IMR-90 (cell line): ENCODE measurements around the gene ROR2. TPM values are rescaled to one million over a fixed set of nuclear protein-coding genes. Genes with fewer than 3 reads are reported as not detected.

ENCODE experiments used
- ATAC-seq: fragments of 200-7000 bp; cut with Tn5 transposase; 2 replicates; pipeline ENCODE4 v1.9.1; 2020; ENCODE audit warnings: low read depth, mild to moderate bottlenecking, moderate library complexity
- BruUV-seq: library from RNA; stranded (reverse); fragments of 400-500 nt; replicated peaks from 2 replicates; lab custom pipeline; 2021; lab: Mats Ljungman, UMichigan
- CTCF ChIA-PET: fragments of 300-600 bp; formaldehyde crosslinking; extraction: SDS; loops from one replicate; lab custom pipeline; 2021; ENCODE audit warnings: antibody characterized with exemption; lab: Yijun Ruan, JAX
- POLR2A ChIA-PET: fragments of 300-600 bp; sonication (Branson Sonifier 250); formaldehyde crosslinking; loops from one replicate; lab custom pipeline; 2022; ENCODE audit warnings: antibody characterized with exemption; ENCODE audit not compliant: unreplicated experiment; lab: Charles Lee
- DNase-seq: peaks from one replicate; pipeline ENCODE4 v3.0.0; 2013
- H2AFZ ChIP-seq: replicated peaks from 2 replicates; pipeline ENCODE3; 2013; ENCODE audit warnings: low read length, mild to moderate bottlenecking; ENCODE audit not compliant: poor library complexity
- H2AK5ac ChIP-seq: 2 replicates; pipeline ENCODE4 v1.6.1; 2013; ENCODE audit warnings: low read depth, low read length, inconsistent platforms
- H2AK9ac ChIP-seq: replicated peaks from 2 replicates; pipeline ENCODE3; 2013; ENCODE audit warnings: mild to moderate bottlenecking, low read depth, low read length, moderate library complexity; ENCODE audit not compliant: poor library complexity
- H2BK120ac ChIP-seq: 2 replicates; pipeline ENCODE4 v1.6.1; 2013; ENCODE audit warnings: low read depth, low read length, inconsistent platforms
- H2BK15ac ChIP-seq: 3 replicates; pipeline ENCODE4 v1.6.1; 2013; ENCODE audit warnings: low read depth, low read length, inconsistent platforms
- H2BK20ac ChIP-seq: 2 replicates; pipeline ENCODE4 v1.6.1; 2013; ENCODE audit warnings: low read depth, mild to moderate bottlenecking, inconsistent platforms, low read length, moderate library complexity
- H2BK5ac ChIP-seq: 2 replicates; pipeline ENCODE4 v1.6.1; 2013; ENCODE audit warnings: mild to moderate bottlenecking, low read depth, low read length, inconsistent platforms; ENCODE audit not compliant: poor library complexity, severe bottlenecking
- H3K14ac ChIP-seq: replicated peaks from 2 replicates; pipeline ENCODE4 v1.6.1; 2013; ENCODE audit warnings: low read depth, low read length, inconsistent platforms
- H3K18ac ChIP-seq: 2 replicates; pipeline ENCODE4 v1.6.1; 2013; ENCODE audit warnings: low read depth, low read length, control low read depth
- H3K23ac ChIP-seq: 2 replicates; pipeline ENCODE4 v1.6.1; 2013; ENCODE audit warnings: low read depth, low read length, inconsistent platforms
- H3K27ac ChIP-seq: 2 replicates; pipeline ENCODE4 v1.5.1; 2013; ENCODE audit warnings: mild to moderate bottlenecking, control low read depth, low read length; ENCODE audit not compliant: insufficient read depth
- H3K27me3 ChIP-seq: 2 replicates; pipeline ENCODE4 v1.6.1; 2013; ENCODE audit warnings: low read length; ENCODE audit not compliant: control insufficient read depth, insufficient read depth
- H3K36me3 ChIP-seq: 2 replicates; pipeline ENCODE4 v1.6.1; 2013; ENCODE audit warnings: low read length, mixed read lengths; ENCODE audit not compliant: control insufficient read depth, insufficient read depth
- H3K4ac ChIP-seq: 2 replicates; pipeline ENCODE4 v1.6.1; 2013; ENCODE audit warnings: low read depth, low read length, inconsistent platforms
- H3K4me1 ChIP-seq: 2 replicates; pipeline ENCODE4 v1.6.1; 2013; ENCODE audit warnings: low read length, mixed read lengths; ENCODE audit not compliant: control insufficient read depth, insufficient read depth
- H3K4me2 ChIP-seq: 2 replicates; pipeline ENCODE4 v1.6.1; 2013; ENCODE audit warnings: low read depth, mild to moderate bottlenecking, control low read depth, low read length, moderate library complexity
- H3K4me3 ChIP-seq: 2 replicates; pipeline ENCODE4 v1.5.1; 2013; ENCODE audit warnings: low read depth, mild to moderate bottlenecking, control low read depth, low read length, moderate library complexity; ENCODE audit not compliant: insufficient read depth
- H3K56ac ChIP-seq: 2 replicates; pipeline ENCODE4 v1.6.1; 2013; ENCODE audit warnings: low read length, inconsistent platforms; ENCODE audit not compliant: insufficient read depth; ENCODE audit errors: extremely low read depth
- H3K79me1 ChIP-seq, 2 experiments: 2 replicates each; pipeline ENCODE4 v1.6.1; 2013; ENCODE audit warnings: low read length in 2 of 2, inconsistent platforms in 1 of 2, low read depth in 1 of 2
- H3K9ac ChIP-seq: 2 replicates; pipeline ENCODE4 v1.6.1; 2013; ENCODE audit warnings: low read depth, low read length, control low read depth
- H3K9me1 ChIP-seq: 2 replicates; pipeline ENCODE4 v1.6.1; 2013; ENCODE audit warnings: low read length, inconsistent platforms; ENCODE audit not compliant: insufficient read depth
- H3K9me3 ChIP-seq: 2 replicates; pipeline ENCODE4 v1.6.1; 2013; ENCODE audit warnings: low read length; ENCODE audit not compliant: control insufficient read depth, insufficient read depth
- H4K20me1 ChIP-seq: 2 replicates; pipeline ENCODE4 v1.6.1; 2013; ENCODE audit warnings: low read length, inconsistent platforms; ENCODE audit not compliant: insufficient read depth
- H4K5ac ChIP-seq: 2 replicates; pipeline ENCODE4 v1.6.1; 2013; ENCODE audit warnings: mild to moderate bottlenecking, low read depth, low read length, control low read depth
- H4K8ac ChIP-seq, 2 experiments: 2 replicates each; pipeline ENCODE4 v1.6.1; 2013; ENCODE audit warnings: low read depth in 2 of 2, low read length in 2 of 2, control low read depth in 1 of 2, inconsistent platforms in 1 of 2
- H4K91ac ChIP-seq: 2 replicates; pipeline ENCODE4 v1.6.1; 2013; ENCODE audit warnings: low read depth, low read length, inconsistent platforms; ENCODE audit not compliant: insufficient read depth
- BHLHE40 ChIP-seq: fragments of 150-350 bp; IDR thresholded peaks from 2 replicates; pipeline ENCODE4 v1.6.1; 2016; ENCODE audit warnings: mild to moderate bottlenecking, low read depth, low read length
- CEBPB ChIP-seq: IDR thresholded peaks from 2 replicates; pipeline ENCODE4 v1.6.1; 2012; ENCODE audit warnings: low read depth, low read length, improper control_type of control experiment
- CHD1 ChIP-seq: IDR thresholded peaks from 2 replicates; pipeline ENCODE4 v1.6.1; 2012; ENCODE audit warnings: low read depth, low read length, improper control_type of control experiment
- CTCF ChIP-seq: conservative IDR thresholded peaks from 2 replicates; pipeline ENCODE4 v1.5.1; 2012; ENCODE audit warnings: mild to moderate bottlenecking, low read depth, low read length, improper control_type of control experiment
- ELK1 ChIP-seq: fragments of 150-350 bp; IDR thresholded peaks from 2 replicates; pipeline ENCODE4 v1.6.1; 2016; ENCODE audit warnings: low read depth, mild to moderate bottlenecking, low read length, moderate library complexity, borderline replicate concordance
- FOS ChIP-seq: fragments of 150-350 bp; IDR thresholded peaks from 2 replicates; pipeline ENCODE4 v1.6.1; 2016; ENCODE audit warnings: low read depth, low read length
- MAFK ChIP-seq: IDR thresholded peaks from 2 replicates; pipeline ENCODE4 v1.6.1; 2012; ENCODE audit warnings: low read depth, low read length, improper control_type of control experiment
- MXI1 ChIP-seq: IDR thresholded peaks from 2 replicates; pipeline ENCODE4 v1.6.1; 2012; ENCODE audit warnings: low read depth, mild to moderate bottlenecking, low read length, moderate library complexity, borderline replicate concordance
- RAD21 ChIP-seq: IDR thresholded peaks from 2 replicates; pipeline ENCODE4 v1.6.1; 2012; ENCODE audit warnings: low read length, improper control_type of control experiment
- RCOR1 ChIP-seq: IDR thresholded peaks from 2 replicates; pipeline ENCODE4 v1.6.1; 2012; ENCODE audit warnings: mild to moderate bottlenecking, low read length, improper control_type of control experiment; ENCODE audit not compliant: insufficient replicate concordance
- RFX5 ChIP-seq: IDR thresholded peaks from 2 replicates; pipeline ENCODE4 v1.8.0; 2012; ENCODE audit warnings: low read depth, mild to moderate bottlenecking, low read length, moderate library complexity
- USF2 ChIP-seq: fragments of 150-350 bp; IDR thresholded peaks from 2 replicates; pipeline ENCODE4 v1.6.1; 2017; ENCODE audit warnings: mild to moderate bottlenecking, antibody characterized with exemption, low read length, low read depth
- WGBS, 2 experiments: methylation state at CpG; one replicate each; pipeline versions ENCODE4 v1.1.5 to v1.1.7; 2013; ENCODE audit warnings: missing lambda C conversion rate in 2 of 2; ENCODE audit not compliant: insufficient read length in 1 of 2; ENCODE audit errors: extremely low coverage in 2 of 2; 5-methylcytosine and 5-hydroxymethylcytosine counted together
- dilution Hi-C: fragments of 300-500 bp; cut with HindIII; formaldehyde crosslinking; loops from one replicate; pipeline ENCODE4 v1.14.3; 2018; ENCODE audit warnings: low sequenced_read_pairs; ENCODE audit not compliant: unreplicated experiment
- in situ Hi-C: fragments of 300-500 bp; cut with MboI; formaldehyde crosslinking; loops from 3 replicates; pipeline ENCODE4 v1.14.3; 2019; ENCODE audit warnings: low sequenced_read_pairs, inconsistent platforms, mixed read lengths
- intact Hi-C: fragments of 100-400 bp; cut with micrococcal nuclease; formaldehyde crosslinking; loops from 2 replicates; pipeline ENCODE4 v1.10.0; 2022
- polyA plus RNA-seq, 3 experiments: library from polyadenylated mRNA; depleted of rRNA; stranded (reverse); fragments of >200 nt; gene quantifications; 2 replicates each; pipeline ENCODE4 v1.2.3, GENCODE V29; 2012; ENCODE audit warnings: low replicate concordance in 1 of 3
- total RNA-seq: library from RNA; depleted of rRNA; stranded (reverse); fragments of >200 nt; gene quantifications from 2 replicates; pipeline ENCODE4 v1.2.3, GENCODE V29; 2012

ROR2 gene
- total and polyA plus RNA-seq, 2 of the 4 experiments (the other 2 are of a cell fraction): 2.3 to 4.8 TPM

GRCh38 chr9:91833096-91833877, 116.7 kb downstream of the ROR2 start:
- ATAC-seq: no peak

More at GRCh38 chr9:91833096-91833877, 116.7 kb downstream of the ROR2 start:
- POLR2A ChIA-PET: no interaction called here
- Histone ChIP-seq H3K9me1 (no peaks in the 10 kb centered on the region; the same call in 1 of the 2 replicates), H4K8ac (no peak overlapping the region), H3K9ac (no peak overlapping the region), H3K36me3 (no peaks in the 10 kb centered on the region), H2AFZ (no peak overlapping the region), H2BK5ac (no peak overlapping the region), H3K4me3 (no peak overlapping the region), H3K27ac (no peak overlapping the region), H2AK9ac (no peak overlapping the region), H4K20me1 (peaks cover 5% of the 10 kb centered on the region; the same call in 1 of the 2 replicates), H3K23ac (no peak overlapping the region), H3K18ac (no peak overlapping the region), H2AK5ac (no peak overlapping the region), H3K14ac (no peak overlapping the region), H3K27me3 (no peaks in the 10 kb centered on the region; the same call in 1 of the 2 replicates), H2BK15ac (no peak overlapping the region), H3K4me2 (no peak overlapping the region), H2BK20ac (no peak overlapping the region), H3K9me3 (no peaks in the 10 kb centered on the region), H3K56ac (no peak overlapping the region), H4K91ac (no peak overlapping the region), H3K4ac (no peak overlapping the region), H3K4me1 (peaks cover 14% of the 10 kb centered on the region; the same call in 1 of the 2 replicates), H4K5ac (no peak overlapping the region), H3K79me1 (no peaks in the 10 kb centered on the region), H2BK120ac (no peak overlapping the region)
- DNase-seq: no peak
- intact Hi-C loops (no loop called here), dilution Hi-C loops (no loop called here), in situ Hi-C loops (no loop called here)
- no TSS peak for BruUV-seq
- TF ChIP-seq RCOR1: no peak
- TF ChIP-seq CTCF: no peak
- no peak for TF ChIP-seq MAFK
- TF ChIP-seq ELK1: no peak
- no peak for TF ChIP-seq RFX5
- TF ChIP-seq BHLHE40: no peak
- TF ChIP-seq USF2: no peak
- TF ChIP-seq MXI1: no peak
- TF ChIP-seq CEBPB: no peak
- no peak for TF ChIP-seq RAD21
- no peak for TF ChIP-seq CHD1
- TF ChIP-seq FOS: no peak
- WGBS, 2 experiments: 90% methylated on average over 9 of the region's 25 CpGs; no CpG with 5 or more reads in 1 of the 2 experiments
- CTCF ChIA-PET: interaction anchor here (0.7 kb wide), 1 partner anchor 74 kb away, joined by 3 read pairs; no protein-coding TSS in a partner anchor
